K562 (cell line): ENCODE measurements around the gene ZNF385D. TPM values are rescaled to one million over a fixed set of nuclear protein-coding genes. Genes with fewer than 3 reads are reported as not detected.

ENCODE experiments used
- DNMT1 ChIP-seq: fragments of 450-650 bp; IDR thresholded peaks from 2 replicates; pipeline ENCODE4 v1.6.1; 2016; ENCODE audit warnings: antibody characterized with exemption, mild to moderate bottlenecking
- EGR1 ChIP-seq: fragments of 450-650 bp; conservative IDR thresholded peaks from 2 replicates; pipeline ENCODE4 v1.6.1; 2017; ENCODE audit warnings: mild to moderate bottlenecking
- ELF1 ChIP-seq: fragments of 200-800 bp; sonication (Bioruptor generic); IDR thresholded peaks from 2 replicates; pipeline ENCODE4 v1.6.1; 2016; ENCODE audit warnings: missing genetic modification characterization, missing compliant biosample characterization
- EP400 ChIP-seq: fragments of 450-650 bp; IDR thresholded peaks from 2 replicates; pipeline ENCODE4 v1.6.1; 2017; ENCODE audit warnings: antibody characterized with exemption, mild to moderate bottlenecking, moderate library complexity
- FOXP1 ChIP-seq: sonication (generic); formaldehyde crosslinking; IDR thresholded peaks from 2 replicates; pipeline ENCODE4 v1.8.0; 2022; ENCODE audit warnings: mild to moderate bottlenecking, missing genetic modification reagents
- GABPA ChIP-seq: fragments of 200-800 bp; sonication (Bioruptor generic); conservative IDR thresholded peaks from 2 replicates; pipeline ENCODE4 v1.6.1; 2016; ENCODE audit warnings: low read depth, missing genetic modification characterization, missing compliant biosample characterization
- L3MBTL2 ChIP-seq: fragments of 450-650 bp; IDR thresholded peaks from 2 replicates; pipeline ENCODE4 v1.6.1; 2016; ENCODE audit warnings: mild to moderate bottlenecking, moderate library complexity
- MYC ChIP-seq, 2 experiments: fragments of 250-450 bp in 1 of 2; sonication (Bioruptor Pico) in 1 of 2; IDR thresholded peaks; 2 replicates each; pipeline versions ENCODE4 v1.5.1 to v1.6.1; 2012 to 2021; ENCODE audit warnings: low read depth in 2 of 2, borderline replicate concordance in 1 of 2, improper control_type of control experiment in 1 of 2, low read length in 1 of 2, mild to moderate bottlenecking in 1 of 2, moderate library complexity in 1 of 2
- NRF1 ChIP-seq, 2 experiments: fragments of 450-650 bp; IDR thresholded peaks in 1 of 2; conservative IDR thresholded peaks in 1 of 2; 2 replicates each; pipeline ENCODE4 v1.6.1; 2014; ENCODE audit warnings: mild to moderate bottlenecking in 2 of 2
- PHF8 ChIP-seq: fragments of 200-600 bp; sonication (generic); IDR thresholded peaks from 2 replicates; pipeline ENCODE4 v1.6.1; 2012; ENCODE audit warnings: mixed run types, mild to moderate bottlenecking, inconsistent platforms, low read length, moderate library complexity, borderline replicate concordance
- POLR2A ChIP-seq: fragments of 450-650 bp; conservative IDR thresholded peaks from 2 replicates; pipeline ENCODE4 v1.6.1; 2016
- POLR2B ChIP-seq: fragments of 450-650 bp; IDR thresholded peaks from 2 replicates; pipeline ENCODE4 v1.6.1; 2018; ENCODE audit warnings: low read depth; ENCODE audit not compliant: partially characterized antibody
- POLR2G ChIP-seq: fragments of 200-400 bp; formaldehyde crosslinking; IDR thresholded peaks from 2 replicates; pipeline ENCODE4 v1.6.1; 2017; ENCODE audit warnings: low read depth, mild to moderate bottlenecking, antibody characterized with exemption, low read length, moderate library complexity
- RBFOX2 ChIP-seq: fragments of 200-400 bp; formaldehyde crosslinking; IDR thresholded peaks from 2 replicates; pipeline ENCODE4 v1.6.1; 2017; ENCODE audit warnings: low read depth, mild to moderate bottlenecking, low read length, moderate library complexity
- TFE3 ChIP-seq: fragments of 450-650 bp; formaldehyde crosslinking; IDR thresholded peaks from 2 replicates; pipeline ENCODE4 v1.4.0; 2020; ENCODE audit warnings: mild to moderate bottlenecking, mixed read lengths
- ZFX ChIP-seq: sonication (generic); formaldehyde crosslinking; IDR thresholded peaks from 2 replicates; pipeline ENCODE4 v1.8.0; 2022; ENCODE audit warnings: mild to moderate bottlenecking, missing genetic modification reagents, moderate library complexity
- ZNF740 ChIP-seq, 3 experiments: fragments of 200-800 bp in 1 of 3; sonication (Bioruptor generic) in 1 of 3; sonication (generic) in 1 of 3; formaldehyde crosslinking in 1 of 3; IDR thresholded peaks; 2 replicates each; pipeline versions ENCODE4 v1.6.1 to v1.8.0; 2016 to 2022; ENCODE audit warnings: mild to moderate bottlenecking in 2 of 3, missing compliant biosample characterization in 2 of 3, missing genetic modification characterization in 2 of 3, missing genetic modification reagents in 1 of 3
- polyA plus RNA-seq, 8 experiments: library from polyadenylated mRNA; depleted of rRNA in 4 of 8; stranded (reverse) in 5 of 8; unstranded in 3 of 8; fragments of >200 nt; fragmentation: Nextera tagmentation in 2 of 8; fragmentation: Illumina TruSeq in 1 of 8; extraction: Ambion mirVana in 2 of 8; extraction: Trizol in 1 of 8; gene quantifications; 2 replicates each; pipeline versions ENCODE4 v1.2.1 to v1.2.3, GENCODE V29; 2011 to 2014; ENCODE audit warnings: inconsistent platforms in 1 of 8, missing spikeins in 1 of 8
- total RNA-seq, 7 experiments: library from RNA; depleted of rRNA in 6 of 7; stranded (reverse); fragments of >200 nt in 6 of 7; fragmentation: Illumina TruSeq in 2 of 7; extraction: Trizol in 2 of 7; gene quantifications; 2 replicates each; pipeline versions ENCODE4 v1.2.1 to v1.2.3, GENCODE V29; 2011 to 2021; ENCODE audit warnings: low replicate concordance in 1 of 7
- TF ChIP-seq, protein P1 (sequence below), 2 experiments: fragments of 450-650 bp; conservative IDR thresholded peaks; 2 replicates each; pipeline ENCODE4 v1.6.1; 2017; ENCODE audit warnings: mild to moderate bottlenecking in 2 of 2, moderate library complexity in 2 of 2
- TF ChIP-seq, protein P2 (sequence below): sonication (generic); formaldehyde crosslinking; IDR thresholded peaks from 2 replicates; pipeline ENCODE4 v1.8.0; 2022; ENCODE audit warnings: missing genetic modification reagents, mild to moderate bottlenecking, moderate library complexity, borderline replicate concordance

ZNF385D gene
- total and polyA plus RNA-seq, 9 of the 15 experiments (the other 6 are each of a cell fraction or from before 2014, with no cell fraction given): 0.14 to 1.7 (median 0.51) TPM

DNA sequence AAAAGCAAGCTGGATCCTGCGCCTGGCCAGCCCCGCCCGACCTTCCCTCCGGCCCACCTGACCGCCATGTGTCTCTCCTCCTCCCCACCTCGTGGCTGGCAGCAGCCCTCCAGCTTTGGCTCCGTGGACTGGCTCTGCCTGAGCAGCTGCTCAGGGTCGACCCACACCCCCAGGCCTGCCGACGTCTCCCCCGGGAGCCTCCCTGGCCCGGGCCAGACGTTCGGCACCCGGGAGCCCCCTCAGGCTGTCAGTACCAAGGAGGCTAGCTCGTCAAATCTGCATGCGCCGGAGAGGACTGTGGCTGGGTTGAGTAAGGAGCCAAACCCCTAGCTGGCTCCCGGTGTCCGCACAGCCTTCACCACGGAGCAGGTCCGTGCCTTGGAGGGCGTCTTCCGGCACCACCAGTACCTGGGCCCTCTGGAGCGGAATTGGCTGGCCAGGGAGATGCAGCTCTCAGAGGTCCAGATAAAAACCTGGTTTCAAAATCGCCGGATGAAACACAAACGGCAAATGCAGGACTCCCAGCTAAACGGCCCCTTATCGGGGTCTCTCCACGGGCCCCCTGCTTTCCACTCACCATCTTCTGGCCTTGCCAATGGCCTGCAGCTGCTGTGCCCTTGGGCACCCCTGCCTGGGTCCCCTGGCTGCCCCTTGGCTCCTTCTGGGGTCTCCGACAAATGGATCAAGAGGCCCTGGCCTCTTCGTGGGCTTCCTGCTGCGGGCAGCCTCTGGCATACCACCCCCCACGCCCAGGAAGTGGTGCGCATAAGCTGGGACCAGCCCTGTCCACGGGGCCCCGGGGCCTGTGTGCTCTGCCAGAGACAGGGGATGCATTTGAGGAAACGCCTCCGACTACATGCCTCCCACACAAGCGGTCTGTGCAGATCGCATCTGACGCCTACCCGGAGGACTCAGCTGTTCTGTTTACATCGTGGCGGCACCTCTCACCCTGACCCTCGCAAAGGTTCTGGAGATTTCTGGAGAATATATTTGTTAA is 345.0 kb downstream of the ZNF385D start (continued):
- TF ChIP-seq, protein P1, sequence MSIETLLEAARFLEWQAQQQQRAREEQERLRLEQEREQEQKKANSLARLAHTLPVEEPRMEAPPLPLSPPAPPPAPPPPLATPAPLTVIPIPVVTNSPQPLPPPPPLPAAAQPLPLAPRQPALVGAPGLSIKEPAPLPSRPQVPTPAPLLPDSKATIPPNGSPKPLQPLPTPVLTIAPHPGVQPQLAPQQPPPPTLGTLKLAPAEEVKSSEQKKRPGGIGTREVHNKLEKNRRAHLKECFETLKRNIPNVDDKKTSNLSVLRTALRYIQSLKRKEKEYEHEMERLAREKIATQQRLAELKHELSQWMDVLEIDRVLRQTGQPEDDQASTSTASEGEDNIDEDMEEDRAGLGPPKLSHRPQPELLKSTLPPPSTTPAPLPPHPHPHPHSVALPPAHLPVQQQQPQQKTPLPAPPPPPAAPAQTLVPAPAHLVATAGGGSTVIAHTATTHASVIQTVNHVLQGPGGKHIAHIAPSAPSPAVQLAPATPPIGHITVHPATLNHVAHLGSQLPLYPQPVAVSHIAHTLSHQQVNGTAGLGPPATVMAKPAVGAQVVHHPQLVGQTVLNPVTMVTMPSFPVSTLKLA (conservative IDR thresholded peaks at IDR 0.05): peak; percentile 40; a peak in 2 of 4 replicates
- TF ChIP-seq PHF8: 0 out of 2 replicates have a peak, but pooled peaks have one; percentile 15
- peak; percentile 46 for TF ChIP-seq ZFX (CRISPR knock-in tag)
- peak; percentile 54; the same call in 1 of the 2 replicates for TF ChIP-seq EP400
- TF ChIP-seq NRF1 (conservative IDR thresholded peaks at IDR 0.05 in 1 of 2, IDR thresholded peaks at IDR 0.05 in 1 of 2): 0 out of 4 replicates have a peak, but pooled peaks of 1 of the 2 experiments have one; percentile 9
- no peak for TF ChIP-seq DNMT1
- no peak for TF ChIP-seq TFE3 (CRISPR knock-in tag)
- TF ChIP-seq ZNF740 (CRISPR knock-in tag; IDR thresholded peaks at IDR 0.05): peak; percentile 47; the same call in 1 of the 2 replicates
- no peak for TF ChIP-seq ZNF740 (tag; IDR thresholded peaks at IDR 0.05)
- peak; percentile 43 for TF ChIP-seq GABPA
- TF ChIP-seq FOXP1 (CRISPR knock-in tag): 0 out of 2 replicates have a peak, but pooled peaks have one; percentile 33
- TF ChIP-seq POLR2A: peak; percentile 34; the same call in 1 of the 2 replicates
- no peak for TF ChIP-seq POLR2B
- 0 out of 2 replicates have a peak, but pooled peaks have one; percentile 24 for TF ChIP-seq ELF1 (tag)
- peak; percentile 75 for TF ChIP-seq L3MBTL2
- TF ChIP-seq EGR1: peak; percentile 63
- TF ChIP-seq RBFOX2: peak; percentile 70
- TF ChIP-seq, protein P2, sequence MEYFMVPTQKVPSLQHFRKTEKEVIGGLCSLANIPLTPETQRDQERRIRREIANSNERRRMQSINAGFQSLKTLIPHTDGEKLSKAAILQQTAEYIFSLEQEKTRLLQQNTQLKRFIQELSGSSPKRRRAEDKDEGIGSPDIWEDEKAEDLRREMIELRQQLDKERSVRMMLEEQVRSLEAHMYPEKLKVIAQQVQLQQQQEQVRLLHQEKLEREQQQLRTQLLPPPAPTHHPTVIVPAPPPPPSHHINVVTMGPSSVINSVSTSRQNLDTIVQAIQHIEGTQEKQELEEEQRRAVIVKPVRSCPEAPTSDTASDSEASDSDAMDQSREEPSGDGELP (CRISPR knock-in tag): peak; percentile 40
- peak; percentile 74 for TF ChIP-seq POLR2G
- TF ChIP-seq MYC (IDR thresholded peaks at IDR 0.05; ENCODE audit: low read depth, low read length): 0 out of 2 replicates have a peak, but pooled peaks have one; percentile 50
- TF ChIP-seq MYC (CRISPR knock-in tag; IDR thresholded peaks at IDR 0.05; ENCODE audit: borderline replicate concordance, low read depth): no peak
